Neuronal stem cell (in vitro differentiated cells): ENCODE results near the gene HSPA12B.

Experiments
- DNase-seq: peaks from one replicate; pipeline ENCODE4 v3.0.0-alpha.2; 2013; ENCODE audit warnings: low spot score
- H2AFZ ChIP-seq: one replicate; pipeline ENCODE4 v1.6.1; 2013; ENCODE audit warnings: mild to moderate bottlenecking, low read length, inconsistent platforms
- H2AK5ac ChIP-seq: 2 replicates; pipeline ENCODE4 v1.6.1; 2013; ENCODE audit warnings: low read depth, mild to moderate bottlenecking, inconsistent platforms, low read length, moderate library complexity, mixed read lengths
- H2BK120ac ChIP-seq: 2 replicates; pipeline ENCODE4 v1.6.1; 2013; ENCODE audit warnings: low read depth, mild to moderate bottlenecking, inconsistent platforms, low read length, moderate library complexity, mixed read lengths
- H2BK12ac ChIP-seq: one replicate; pipeline ENCODE4 v1.6.1; 2013; ENCODE audit warnings: low read length, inconsistent platforms
- H2BK15ac ChIP-seq: 2 replicates; pipeline ENCODE4 v1.6.1; 2013; ENCODE audit warnings: mild to moderate bottlenecking, low read length, inconsistent platforms, mixed read lengths
- H2BK5ac ChIP-seq: one replicate; pipeline ENCODE4 v1.6.1; 2013; ENCODE audit warnings: inconsistent platforms, mild to moderate bottlenecking, low read length, moderate library complexity
- H3K14ac ChIP-seq: one replicate; pipeline ENCODE4 v1.6.1; 2013; ENCODE audit warnings: low read length, inconsistent platforms
- H3K18ac ChIP-seq: 2 replicates; pipeline ENCODE4 v1.6.1; 2013; ENCODE audit warnings: low read length, inconsistent platforms
- H3K23ac ChIP-seq: 2 replicates; pipeline ENCODE4 v1.6.1; 2013; ENCODE audit warnings: low read depth, mild to moderate bottlenecking, mixed read lengths, low read length, inconsistent platforms; ENCODE audit not compliant: poor library complexity
- H3K27ac ChIP-seq: replicated peaks from 3 replicates; pipeline ENCODE4 v1.5.1; 2013; ENCODE audit warnings: low read length, inconsistent platforms
- H3K27me3 ChIP-seq, 3 experiments: 2 replicates each; pipeline ENCODE4 v1.6.1; 2013; ENCODE audit warnings: low read length in 3 of 3, mild to moderate bottlenecking in 2 of 3, inconsistent platforms in 1 of 3, low read depth in 1 of 3, mixed read lengths in 1 of 3, moderate library complexity in 1 of 3; ENCODE audit not compliant: control insufficient read depth in 3 of 3, insufficient read depth in 3 of 3
- H3K36me3 ChIP-seq, 2 donors: replicated peaks in 1 of 2; 2 replicates each; pipeline ENCODE4 v1.6.1; 2013; ENCODE audit warnings: low read length in 2 of 2; ENCODE audit not compliant: control insufficient read depth in 2 of 2, insufficient read depth in 2 of 2
- H3K4ac ChIP-seq: 2 replicates; pipeline ENCODE4 v1.6.1; 2013; ENCODE audit warnings: inconsistent platforms, mild to moderate bottlenecking, low read length, moderate library complexity
- H3K4me1 ChIP-seq, 2 donors: 1 replicate in 1 of 2; 2 replicates in 1 of 2; pipeline ENCODE4 v1.6.1; 2013; ENCODE audit warnings: low read length in 2 of 2, low read depth in 1 of 2; ENCODE audit not compliant: control insufficient read depth in 2 of 2, insufficient read depth in 1 of 2
- H3K4me2 ChIP-seq: one replicate; pipeline ENCODE4 v1.6.1; 2013; ENCODE audit warnings: mild to moderate bottlenecking, low read length, inconsistent platforms; ENCODE audit not compliant: insufficient read depth, poor library complexity, severe bottlenecking
- H3K4me3 ChIP-seq, 2 donors: 2 replicates each; pipeline ENCODE4 v1.5.1; 2013; ENCODE audit warnings: low read length in 2 of 2, mild to moderate bottlenecking in 2 of 2, inconsistent platforms in 1 of 2, moderate library complexity in 1 of 2
- H3K79me1 ChIP-seq: one replicate; pipeline ENCODE4 v1.6.1; 2013; ENCODE audit warnings: low read depth, mild to moderate bottlenecking, inconsistent platforms, low read length, moderate library complexity
- H3K9ac ChIP-seq: one replicate; pipeline ENCODE4 v1.6.1; 2013; ENCODE audit warnings: mild to moderate bottlenecking, low read depth, low read length, inconsistent platforms; ENCODE audit not compliant: poor library complexity
- H3K9me3 ChIP-seq, 2 donors: replicated peaks in 1 of 2; 2 replicates each; pipeline versions ENCODE3 to v1.6.1; 2013; ENCODE audit warnings: low read length in 2 of 2, mild to moderate bottlenecking in 2 of 2, inconsistent platforms in 1 of 2, low read depth in 1 of 2, mixed read lengths in 1 of 2, moderate library complexity in 1 of 2; ENCODE audit not compliant: control insufficient read depth in 2 of 2, insufficient read depth in 1 of 2
- H4K8ac ChIP-seq: one replicate; pipeline ENCODE4 v1.6.1; 2013; ENCODE audit warnings: low read depth, mild to moderate bottlenecking, inconsistent platforms, low read length, moderate library complexity
- H4K91ac ChIP-seq: one replicate; pipeline ENCODE4 v1.6.1; 2013; ENCODE audit warnings: low read length, low read depth, mild to moderate bottlenecking, inconsistent platforms; ENCODE audit not compliant: poor library complexity
- WGBS, 2 donors: extraction: QIAGEN DNeasy Blood & Tissue Kit; methylation state at CpG; one replicate each; pipeline ENCODE4 v1.1.7; 2013; ENCODE audit warnings: missing lambda C conversion rate in 2 of 2, mixed read lengths in 1 of 2; ENCODE audit not compliant: insufficient read length in 2 of 2, insufficient replicate concordance in 1 of 2; ENCODE audit errors: extremely low coverage in 2 of 2; 5-methylcytosine and 5-hydroxymethylcytosine counted together

Gene HSPA12B

DNA sequence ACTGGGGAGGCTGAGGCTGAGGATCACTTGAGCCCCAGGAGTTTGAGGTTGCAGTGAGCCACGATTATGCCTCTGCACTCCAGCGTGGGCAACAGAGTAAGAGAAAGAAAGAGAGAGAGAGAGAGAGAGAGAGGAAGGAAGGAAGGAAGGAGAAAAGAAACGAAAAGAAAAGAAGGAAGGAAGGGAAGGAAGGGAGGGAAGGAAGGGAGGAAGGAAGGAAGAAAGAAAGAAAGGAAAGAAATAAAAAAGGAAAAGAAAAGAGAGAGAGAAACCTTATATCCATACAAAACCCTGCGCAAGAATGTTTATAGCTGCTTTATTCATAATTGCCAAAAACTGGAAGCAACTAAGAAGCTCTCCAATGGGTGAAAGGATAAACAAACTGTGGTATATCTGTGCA is 8.1 kb upstream of the HSPA12B start:
- WGBS, 2 donors = no CpG with 5 or more reads among the region's 4 CpGs

DNA sequence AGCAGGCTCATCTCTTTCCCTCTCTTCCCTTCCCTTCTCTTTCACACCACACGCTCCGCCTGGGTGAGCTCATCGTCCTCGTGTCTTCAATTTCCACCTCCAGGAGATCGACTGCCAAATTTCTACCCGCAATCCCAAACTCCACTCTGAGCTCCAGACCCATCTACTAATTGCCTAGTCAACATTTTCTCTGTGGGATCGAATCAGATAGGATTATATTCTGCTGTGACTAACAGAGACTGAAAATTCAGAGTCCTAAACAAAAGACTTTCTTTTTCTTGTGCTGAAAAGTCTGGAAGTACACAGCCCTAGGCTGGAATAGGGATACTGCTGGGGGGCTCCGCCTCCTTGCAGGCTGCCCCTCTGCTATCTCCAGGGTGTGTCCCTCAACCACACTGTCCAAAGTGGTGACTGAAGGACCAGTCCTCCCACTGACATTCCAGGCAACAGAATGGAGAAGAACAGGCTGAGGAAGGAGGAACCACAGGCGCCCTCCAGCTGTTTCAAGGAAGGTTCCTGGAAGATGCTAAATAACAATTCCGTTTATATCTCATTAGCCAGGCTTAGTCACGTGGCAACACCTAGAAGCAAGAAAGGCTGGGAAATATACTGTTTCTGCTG is 5.0 kb upstream of the HSPA12B start:
- Histone ChIP-seq H3K14ac (no peak overlapping the region), H3K79me1 (no peaks in the 10 kb centered on the region), H2BK120ac (no peak overlapping the region), H3K9ac (no peak overlapping the region), H4K8ac (no peak overlapping the region), H3K9me3 (no peaks in the 10 kb centered on the region), H2BK5ac (no peak overlapping the region), H2AK5ac (no peak overlapping the region), H2AFZ (peak overlapping the region; percentile 61), H3K4me3 (no peak overlapping the region), H4K91ac (no peak overlapping the region), H3K27ac (no peak overlapping the region), H3K18ac (no peak overlapping the region), H2BK15ac (no peak overlapping the region), H3K4me1 (peaks cover 4 to 10% of the 10 kb centered on the region in 2 donors), H3K4ac (no peak overlapping the region), H2BK12ac (no peak overlapping the region), H3K4me2 (no peak overlapping the region), H3K27me3 (peaks cover 0 to 38% (median 4%) of the 10 kb centered on the region in 3 experiments), H3K23ac (no peak overlapping the region), H3K36me3 (no peaks in the 10 kb centered on the region)
- no CpG with 5 or more reads among the region's 11 CpGs for WGBS, 2 donors
- DNase-seq = no peak

More for the DNA sequence above, 8.1 kb upstream of the HSPA12B start:
- Histone ChIP-seq H2AK5ac (no peak overlapping the region), H3K4me2 (no peak overlapping the region), H3K79me1 (no peaks in the 10 kb centered on the region), H4K8ac (no peak overlapping the region), H3K9ac (no peak overlapping the region), H3K4me3 (no peak overlapping the region), H3K4ac (no peak overlapping the region), H3K18ac (no peak overlapping the region), H3K27ac (no peak overlapping the region), H2AFZ (no peak overlapping the region), H3K36me3 (no peaks in the 10 kb centered on the region), H2BK15ac (no peak overlapping the region), H2BK120ac (no peak overlapping the region), H2BK12ac (no peak overlapping the region), H2BK5ac (no peak overlapping the region), H3K9me3 (peaks cover 0 to 1% of the 10 kb centered on the region in 2 donors), H3K27me3 (peaks cover 0 to 15% (median 2%) of the 10 kb centered on the region in 3 experiments), H4K91ac (no peak overlapping the region), H3K23ac (no peak overlapping the region), H3K4me1 (peaks cover 0 to 5% of the 10 kb centered on the region in 2 donors), H3K14ac (no peak overlapping the region)
- DNase-seq = no peak

DNA sequence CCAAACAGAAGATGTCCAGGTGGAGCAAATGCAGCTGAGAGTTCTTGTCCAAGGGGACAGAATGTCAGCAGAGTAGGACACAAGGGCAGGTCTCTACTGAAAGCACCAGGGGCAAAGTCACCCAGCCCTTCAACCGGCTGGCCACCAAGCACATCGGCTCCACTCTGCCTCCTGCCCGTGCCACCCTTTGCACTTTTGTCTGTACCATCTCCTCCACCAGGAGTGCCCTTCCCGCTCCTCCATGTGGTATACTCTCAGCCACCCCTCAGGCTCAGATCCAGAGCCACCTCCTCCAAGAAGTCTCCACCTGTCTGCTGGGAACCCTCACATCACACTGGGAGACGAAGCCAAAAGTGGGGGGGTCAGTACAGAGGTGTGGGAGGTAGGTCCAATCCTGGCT is 4.1 kb upstream of the HSPA12B start:
- no peak overlapping the region for H3K27ac ChIP-seq
- WGBS, 2 donors = no CpG with 5 or more reads among the region's 5 CpGs

DNA sequence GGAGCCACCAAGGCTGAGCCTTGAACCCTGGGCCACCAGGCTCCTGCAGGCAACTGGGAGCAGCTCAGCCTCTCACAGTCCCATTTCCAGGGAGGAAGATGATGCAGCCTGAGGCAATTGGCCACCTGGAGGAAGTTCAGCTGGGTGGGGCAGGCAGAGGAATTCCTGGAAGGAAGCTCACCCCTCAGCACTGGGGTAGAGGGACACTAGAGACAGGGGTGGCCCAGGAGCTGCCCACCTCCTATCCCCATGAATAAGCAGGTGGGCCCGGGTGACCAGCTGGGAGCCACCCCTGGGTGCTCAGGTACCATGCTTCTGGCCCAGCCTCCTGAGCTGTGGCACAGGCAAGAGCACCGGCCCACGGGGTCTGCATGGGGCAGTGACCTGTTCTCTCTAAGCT is 3.6 kb upstream of the HSPA12B start:
- no CpG with 5 or more reads among the region's 3 CpGs for WGBS, 2 donors

More for the DNA sequence above, 4.1 kb upstream of the HSPA12B start:
- Histone ChIP-seq H3K9me3 (no peaks in the 10 kb centered on the region), H4K8ac (no peak overlapping the region), H2BK120ac (peak overlapping the region; percentile 47), H3K4me2 (no peak overlapping the region), H2BK12ac (peak overlapping the region; percentile 18), H3K27me3 (peaks cover 0 to 45% (median 11%) of the 10 kb centered on the region in 3 experiments), H2BK15ac (no peak overlapping the region), H3K23ac (peak overlapping the region; percentile 18), H3K14ac (peak overlapping the region; percentile 79), H3K4me1 (peaks cover 4 to 11% of the 10 kb centered on the region in 2 donors), H2BK5ac (no peak overlapping the region), H3K4me3 (no peak overlapping the region), H2AFZ (no peak overlapping the region), H2AK5ac (peak overlapping the region; percentile 74), H3K36me3 (no peaks in the 10 kb centered on the region), H3K4ac (no peak overlapping the region), H3K79me1 (no peaks in the 10 kb centered on the region), H3K18ac (no peak overlapping the region), H4K91ac (no peak overlapping the region), H3K9ac (no peak overlapping the region)
- DNase-seq = no peak

More for the DNA sequence above, 3.6 kb upstream of the HSPA12B start:
- H2BK120ac ChIP-seq = peak overlapping the region; percentile 47
- no peak overlapping the region for H2BK15ac ChIP-seq
- DNase-seq = no peak
- H3K4me1 ChIP-seq = peaks cover 4 to 11% of the 10 kb centered on the region in 2 donors
- no peak overlapping the region for H3K4me3 ChIP-seq
- H3K9me3 ChIP-seq = no peaks in the 10 kb centered on the region
- no peak overlapping the region for H3K23ac ChIP-seq
- H3K4me2 ChIP-seq = no peak overlapping the region
- H3K14ac ChIP-seq = no peak overlapping the region
- H3K27me3 ChIP-seq = peaks cover 0 to 50% (median 14%) of the 10 kb centered on the region in 3 experiments
- H3K79me1 ChIP-seq = no peaks in the 10 kb centered on the region
- H3K9ac ChIP-seq = no peak overlapping the region
- H2AFZ ChIP-seq = no peak overlapping the region
- H2BK12ac ChIP-seq = peak overlapping the region; percentile 18
- peak overlapping the region; percentile 19 for H3K18ac ChIP-seq
- H2AK5ac ChIP-seq = peak overlapping the region; percentile 74
- H3K36me3 ChIP-seq = no peaks in the 10 kb centered on the region
- H4K8ac ChIP-seq = no peak overlapping the region
- H3K4ac ChIP-seq = no peak overlapping the region
- no peak overlapping the region for H4K91ac ChIP-seq
- no peak overlapping the region for H2BK5ac ChIP-seq
- H3K27ac ChIP-seq = no peak overlapping the region
